Testis (tissue), 2 donors: Measurements from ENCODE around the gene SESN3.

ENCODE experiments used
- CTCF ChIP-seq, 3 experiments: fragments of 450-650 bp in 2 of 3; fragments of 200-600 bp in 1 of 3; sonication (generic) in 1 of 3; IDR thresholded peaks; one replicate each; pipeline ENCODE4 v1.5.1; 2016 to 2019; ENCODE audit warnings: antibody characterized with exemption in 3 of 3, mild to moderate bottlenecking in 2 of 3, moderate library complexity in 1 of 3
- POLR2A ChIP-seq: fragments of 450-650 bp; IDR thresholded peaks from one replicate; pipeline ENCODE4 v1.6.1; 2017; ENCODE audit warnings: antibody characterized with exemption, mild to moderate bottlenecking, moderate library complexity

- no peak for TF ChIP-seq POLR2A
- TF ChIP-seq CTCF (IDR thresholded peaks at IDR 0.05) = no peak
These were observed 37.5 kb downstream of the SESN3 start for GRCh38 chr11:95193541-95193940.
